ENCODE data around the gene RFTN1.

DNA sequence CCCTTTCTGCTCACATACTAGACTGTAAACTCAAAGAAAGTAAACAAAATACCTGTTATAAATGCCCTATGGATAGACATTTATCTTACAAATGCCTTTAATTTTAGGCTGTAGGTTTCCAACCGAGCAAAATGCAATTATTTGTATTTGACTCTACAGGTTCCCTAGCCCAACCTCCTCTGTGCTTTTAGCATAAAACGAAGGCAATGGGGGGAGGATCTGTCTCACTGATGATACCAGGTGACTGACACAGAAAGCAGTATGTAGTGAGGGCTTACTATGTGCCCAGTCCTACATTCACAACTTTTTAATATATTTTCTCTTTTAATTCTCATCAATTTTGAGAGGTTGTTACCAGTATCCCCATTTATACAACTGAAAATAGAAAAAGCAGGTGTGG lies 161.1 kb downstream of the RFTN1 start:
- TF ChIP-seq, protein P1, sequence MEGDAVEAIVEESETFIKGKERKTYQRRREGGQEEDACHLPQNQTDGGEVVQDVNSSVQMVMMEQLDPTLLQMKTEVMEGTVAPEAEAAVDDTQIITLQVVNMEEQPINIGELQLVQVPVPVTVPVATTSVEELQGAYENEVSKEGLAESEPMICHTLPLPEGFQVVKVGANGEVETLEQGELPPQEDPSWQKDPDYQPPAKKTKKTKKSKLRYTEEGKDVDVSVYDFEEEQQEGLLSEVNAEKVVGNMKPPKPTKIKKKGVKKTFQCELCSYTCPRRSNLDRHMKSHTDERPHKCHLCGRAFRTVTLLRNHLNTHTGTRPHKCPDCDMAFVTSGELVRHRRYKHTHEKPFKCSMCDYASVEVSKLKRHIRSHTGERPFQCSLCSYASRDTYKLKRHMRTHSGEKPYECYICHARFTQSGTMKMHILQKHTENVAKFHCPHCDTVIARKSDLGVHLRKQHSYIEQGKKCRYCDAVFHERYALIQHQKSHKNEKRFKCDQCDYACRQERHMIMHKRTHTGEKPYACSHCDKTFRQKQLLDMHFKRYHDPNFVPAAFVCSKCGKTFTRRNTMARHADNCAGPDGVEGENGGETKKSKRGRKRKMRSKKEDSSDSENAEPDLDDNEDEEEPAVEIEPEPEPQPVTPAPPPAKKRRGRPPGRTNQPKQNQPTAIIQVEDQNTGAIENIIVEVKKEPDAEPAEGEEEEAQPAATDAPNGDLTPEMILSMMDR (IDR thresholded peaks at IDR 0.05) = no peak
- no peak for TF ChIP-seq POLR2A (IDR thresholded peaks at IDR 0.05)
